Prostate gland (tissue), 2 donors: ENCODE results near the gene L1CAM.

Experiments used
- CTCF ChIP-seq, 4 experiments: fragments of 200-600 bp in 2 of 4; fragments of 450-650 bp in 2 of 4; sonication (generic) in 2 of 4; IDR thresholded peaks; 1 replicate in 3 of 4; 2 replicates in 1 of 4; pipeline ENCODE4 v1.5.1; 2016 to 2019; ENCODE audit warnings: antibody characterized with exemption in 4 of 4, mild to moderate bottlenecking in 2 of 4, moderate library complexity in 2 of 4
- POLR2A ChIP-seq: fragments of 450-650 bp; IDR thresholded peaks from one replicate; pipeline ENCODE4 v1.6.1; 2016; ENCODE audit warnings: antibody characterized with exemption, mild to moderate bottlenecking
- POLR2AphosphoS5 ChIP-seq: sonication (generic); formaldehyde crosslinking; IDR thresholded peaks from one replicate; pipeline ENCODE4 v1.6.1; 2017; ENCODE audit warnings: antibody characterized with exemption

DNA sequence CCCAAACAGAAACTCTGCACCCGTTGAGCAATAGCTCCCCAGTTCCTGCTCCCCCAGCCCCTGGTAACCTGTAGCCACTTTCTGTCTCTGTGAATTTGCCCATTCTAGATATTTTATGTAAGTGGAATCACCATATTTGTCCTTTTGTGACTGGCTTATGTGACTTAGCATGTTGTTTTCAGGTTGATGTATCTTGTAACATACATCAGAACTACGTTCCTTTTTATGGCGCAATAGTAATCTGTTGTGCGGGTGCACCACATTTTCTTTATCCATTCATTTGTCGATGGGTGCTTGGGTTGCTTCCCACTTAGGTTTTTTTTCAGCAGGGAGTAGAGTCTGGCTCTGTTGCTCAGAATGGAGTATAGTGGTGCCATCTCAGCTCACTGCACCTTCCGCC, 49.1 kb downstream of the L1CAM start:
- no peak for TF ChIP-seq CTCF (IDR thresholded peaks at IDR 0.05)
- no peak for TF ChIP-seq POLR2A
- no peak for TF ChIP-seq POLR2AphosphoS5
